PC-3 (cell line): ENCODE data around the gene ATP8A1.

Experiments
- EZH2 ChIP-seq: fragments of 300-600 bp; sonication (generic); IDR thresholded peaks from one replicate; pipeline ENCODE4 v1.6.1; 2017; ENCODE audit warnings: antibody characterized with exemption, mild to moderate bottlenecking, low read length; ENCODE audit not compliant: unreplicated experiment
- TF ChIP-seq, protein P1 (sequence below): fragments of 300-600 bp; sonication (generic); conservative IDR thresholded peaks from 2 replicates; pipeline ENCODE4 v1.5.1; 2017; ENCODE audit warnings: antibody characterized with exemption, low read depth, mild to moderate bottlenecking, low read length

DNA sequence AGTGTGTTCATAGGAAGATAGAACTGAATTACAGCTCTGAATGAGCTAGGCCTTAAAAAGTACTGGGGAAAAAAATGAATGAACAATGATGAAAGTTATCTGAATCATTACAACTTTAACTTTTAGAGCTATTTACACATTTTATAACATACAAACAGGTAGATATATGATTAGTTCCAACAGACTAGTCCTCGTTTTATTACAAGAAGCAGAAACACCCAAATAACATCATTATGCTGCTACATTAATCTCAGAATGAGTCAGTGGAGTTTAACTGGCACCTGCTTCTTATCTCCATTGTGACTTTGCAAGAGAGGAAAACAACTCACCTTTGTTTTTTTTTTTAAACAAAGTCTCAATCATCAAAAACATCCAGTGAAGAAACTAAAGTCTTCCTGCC lies 15.2 kb downstream of the ATP8A1 start:
- TF ChIP-seq, protein P1, sequence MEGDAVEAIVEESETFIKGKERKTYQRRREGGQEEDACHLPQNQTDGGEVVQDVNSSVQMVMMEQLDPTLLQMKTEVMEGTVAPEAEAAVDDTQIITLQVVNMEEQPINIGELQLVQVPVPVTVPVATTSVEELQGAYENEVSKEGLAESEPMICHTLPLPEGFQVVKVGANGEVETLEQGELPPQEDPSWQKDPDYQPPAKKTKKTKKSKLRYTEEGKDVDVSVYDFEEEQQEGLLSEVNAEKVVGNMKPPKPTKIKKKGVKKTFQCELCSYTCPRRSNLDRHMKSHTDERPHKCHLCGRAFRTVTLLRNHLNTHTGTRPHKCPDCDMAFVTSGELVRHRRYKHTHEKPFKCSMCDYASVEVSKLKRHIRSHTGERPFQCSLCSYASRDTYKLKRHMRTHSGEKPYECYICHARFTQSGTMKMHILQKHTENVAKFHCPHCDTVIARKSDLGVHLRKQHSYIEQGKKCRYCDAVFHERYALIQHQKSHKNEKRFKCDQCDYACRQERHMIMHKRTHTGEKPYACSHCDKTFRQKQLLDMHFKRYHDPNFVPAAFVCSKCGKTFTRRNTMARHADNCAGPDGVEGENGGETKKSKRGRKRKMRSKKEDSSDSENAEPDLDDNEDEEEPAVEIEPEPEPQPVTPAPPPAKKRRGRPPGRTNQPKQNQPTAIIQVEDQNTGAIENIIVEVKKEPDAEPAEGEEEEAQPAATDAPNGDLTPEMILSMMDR: no peak
- TF ChIP-seq EZH2: no peak
